ENCODE data around the gene PIK3AP1.
"Not testable (repeated sequence)": the region's sequence is repeated elsewhere in the genome, so short reads cannot be mapped to it uniquely, and the experiment has no call there.

Gene PIK3AP1

GRCh38 chr10:96570983-96571964 is 149.0 kb downstream of the PIK3AP1 start:
- DNase-seq: no peak

DNA sequence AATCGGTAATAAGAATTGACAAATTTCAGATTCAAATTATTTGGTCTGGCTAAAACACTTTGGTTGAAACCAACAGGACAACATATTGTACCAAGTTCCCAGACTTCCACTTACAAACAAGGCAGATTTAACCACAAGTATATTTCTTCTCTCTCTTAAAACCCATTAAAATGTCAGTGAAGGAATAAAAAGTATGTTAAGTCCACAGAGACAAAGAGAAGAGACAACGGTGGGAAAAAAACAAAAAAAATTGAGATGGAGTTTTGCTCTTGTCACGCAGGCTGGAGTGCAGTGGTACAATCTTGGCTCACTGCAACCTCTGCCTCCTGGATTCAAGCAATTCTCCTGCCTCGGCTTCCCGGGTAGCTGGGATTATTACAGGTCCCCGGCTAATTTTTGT is 149.8 kb downstream of the PIK3AP1 start:
- no peak for DNase-seq

GRCh38 chr10:96568402-96568801 is 151.9 kb downstream of the PIK3AP1 start:
- no peak for DNase-seq

DNA sequence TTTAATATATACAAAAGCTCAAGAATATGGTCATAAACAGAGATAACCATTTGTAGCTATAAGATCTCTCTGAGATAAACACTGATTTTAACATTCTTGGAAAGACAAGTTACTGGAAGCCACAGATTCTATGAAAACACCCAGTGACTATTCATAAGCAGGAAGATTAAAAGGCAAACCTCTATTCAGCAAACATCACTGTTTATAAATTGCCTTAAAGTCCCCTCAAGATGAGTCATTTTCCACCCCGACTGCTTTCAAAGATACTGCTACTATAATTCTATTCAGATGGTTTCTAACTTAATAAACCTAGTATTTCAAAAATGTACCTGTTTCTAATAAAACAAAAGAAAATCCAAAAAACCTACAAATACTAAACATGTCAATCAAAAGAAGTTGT is 154.5 kb downstream of the PIK3AP1 start:
- no peak for DNase-seq

DNA sequence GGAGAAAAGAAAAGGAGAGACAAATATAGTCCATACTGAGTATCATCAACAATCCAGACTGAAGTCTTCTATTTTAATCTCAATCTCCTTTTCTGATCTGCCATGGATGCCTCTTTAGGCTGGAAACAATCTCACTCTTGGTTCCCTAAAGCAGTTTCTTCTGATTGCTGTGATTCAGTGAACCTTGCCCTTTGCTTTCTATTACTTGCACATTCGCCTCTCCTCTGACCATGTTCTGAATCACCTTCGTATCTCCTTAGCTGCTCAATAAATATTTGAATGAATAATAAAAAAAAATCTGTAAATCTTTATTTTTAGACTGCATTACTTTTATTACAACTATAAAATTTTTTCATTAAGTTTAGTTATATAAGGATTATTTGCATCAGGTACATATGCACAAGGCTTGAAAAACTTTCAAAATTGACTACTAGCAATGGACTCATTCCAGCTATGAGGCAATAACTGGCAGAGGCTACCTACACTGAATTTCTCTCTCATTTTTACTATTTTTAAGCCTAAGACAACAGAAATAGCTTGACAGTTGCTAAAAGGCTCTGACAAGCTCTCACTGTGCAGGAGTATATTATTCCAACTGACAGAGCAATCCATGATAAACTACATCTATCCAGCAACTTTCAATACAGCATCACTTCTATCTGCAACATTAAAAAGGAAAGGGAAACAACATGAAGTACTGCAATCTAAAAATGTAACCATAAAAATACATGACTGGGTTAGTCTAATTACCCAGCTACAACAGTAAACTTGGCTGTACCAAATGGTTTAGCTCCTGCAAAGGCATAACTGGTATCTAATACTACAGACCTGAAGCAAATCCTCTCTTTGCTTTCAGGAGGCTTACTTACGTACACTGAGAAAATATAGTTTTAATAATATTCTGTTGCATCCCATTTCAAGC is 159.1 kb downstream of the PIK3AP1 start:
- DNase-seq: no peak

DNA sequence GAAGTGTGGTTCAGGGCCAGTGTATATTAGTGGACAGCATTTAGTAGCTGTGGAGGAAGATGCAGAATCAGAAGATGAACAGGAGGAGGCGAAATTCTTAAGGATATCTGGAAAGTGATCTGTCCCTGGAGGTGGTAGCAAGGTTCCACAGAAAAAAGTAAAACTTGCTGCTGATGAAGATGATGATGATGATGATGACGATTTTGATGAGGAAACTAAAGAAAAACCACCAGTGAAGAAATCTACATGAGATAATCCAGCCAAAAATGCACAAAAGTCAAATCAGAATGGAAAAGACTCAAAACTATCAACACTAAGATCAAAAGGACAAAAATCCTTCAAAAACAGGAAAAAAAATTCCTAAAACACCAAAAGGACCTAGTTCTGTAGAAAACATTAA is 159.8 kb downstream of the PIK3AP1 start:
- DNase-seq: no peak

DNA sequence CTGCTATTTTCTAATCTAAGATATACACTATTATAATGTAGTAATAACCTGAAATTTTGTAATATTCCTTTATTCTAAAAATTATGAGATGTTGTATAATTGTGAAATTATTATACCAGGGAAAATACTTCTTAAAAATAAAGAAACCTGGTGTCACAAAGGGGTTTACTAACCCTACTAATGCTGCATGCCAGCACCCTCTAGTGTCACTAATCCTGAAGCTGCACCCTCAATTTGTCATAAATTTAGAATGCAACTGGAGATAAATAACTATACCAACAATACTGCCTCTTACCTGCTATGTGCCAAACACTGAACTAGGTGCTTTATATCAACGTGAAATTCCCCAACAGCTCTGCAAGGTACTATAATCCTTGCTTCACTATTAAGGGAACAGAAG is 164.3 kb downstream of the PIK3AP1 start:
- DNase-seq: no peak

- DNase-seq: no peak
Measured at GRCh38 chr10:96555330-96555729, 165.0 kb downstream of the PIK3AP1 start.

GRCh38 chr10:96548589-96548988 is 171.7 kb downstream of the PIK3AP1 start:
- no peak for DNase-seq

DNA sequence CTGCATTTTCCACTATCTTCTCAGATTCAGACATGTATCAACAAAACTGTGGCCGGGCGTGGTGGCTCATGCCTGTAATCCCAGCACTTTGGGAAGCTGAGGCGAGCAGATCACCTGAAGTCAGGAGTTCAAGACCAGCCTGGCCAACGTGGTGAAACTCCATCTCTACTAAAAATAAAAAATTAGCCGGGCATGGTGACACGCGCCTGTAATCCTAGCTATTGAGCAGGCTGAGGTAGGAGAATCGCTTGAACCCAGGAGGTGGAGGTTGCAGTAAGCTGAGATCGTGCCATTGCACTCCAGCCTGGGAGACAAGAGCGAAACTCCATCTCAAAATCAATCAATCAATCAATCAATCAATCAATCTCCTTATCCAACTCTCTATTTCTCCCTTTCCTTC is 174.8 kb downstream of the PIK3AP1 start:
- not testable (repeated sequence) for DNase-seq

All from activated CD4-positive, alpha-beta T cell treated with anti-CD3 and anti-CD28 coated beads, Interleukin-2, amount 50 U/mL, for 4 hours (primary cell).